ENCODE measurements around the gene ZNF423.

DNA sequence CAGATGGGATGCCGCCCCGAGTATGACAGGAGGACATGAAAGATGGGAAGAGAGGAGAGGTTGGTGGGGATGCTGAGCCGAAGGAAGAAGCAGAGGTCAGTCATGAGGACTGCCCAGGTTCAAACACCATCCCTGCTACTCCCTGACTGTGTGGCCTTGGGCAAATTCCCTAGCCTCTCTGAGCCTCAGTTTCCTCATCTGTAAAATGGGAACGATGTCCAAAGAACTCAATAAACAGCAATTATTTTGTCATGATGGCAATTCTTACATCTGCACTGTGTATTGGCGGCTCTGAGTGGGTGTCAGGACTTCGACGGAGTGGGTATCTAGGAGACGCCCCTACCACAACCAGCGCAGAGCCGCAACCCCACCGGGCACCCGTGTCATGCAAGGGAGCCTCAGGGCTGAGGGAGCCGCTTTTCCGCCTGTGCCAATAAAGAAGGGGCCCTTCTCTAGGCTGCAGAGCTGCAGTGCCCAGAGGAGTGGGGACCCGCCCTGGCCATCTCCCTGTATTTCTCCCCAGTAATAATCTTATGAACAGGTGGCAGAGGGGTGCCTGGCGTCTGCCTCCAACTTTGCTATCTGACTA lies 173.2 kb downstream of the ZNF423 start:
- TF ChIP-seq, protein P1, sequence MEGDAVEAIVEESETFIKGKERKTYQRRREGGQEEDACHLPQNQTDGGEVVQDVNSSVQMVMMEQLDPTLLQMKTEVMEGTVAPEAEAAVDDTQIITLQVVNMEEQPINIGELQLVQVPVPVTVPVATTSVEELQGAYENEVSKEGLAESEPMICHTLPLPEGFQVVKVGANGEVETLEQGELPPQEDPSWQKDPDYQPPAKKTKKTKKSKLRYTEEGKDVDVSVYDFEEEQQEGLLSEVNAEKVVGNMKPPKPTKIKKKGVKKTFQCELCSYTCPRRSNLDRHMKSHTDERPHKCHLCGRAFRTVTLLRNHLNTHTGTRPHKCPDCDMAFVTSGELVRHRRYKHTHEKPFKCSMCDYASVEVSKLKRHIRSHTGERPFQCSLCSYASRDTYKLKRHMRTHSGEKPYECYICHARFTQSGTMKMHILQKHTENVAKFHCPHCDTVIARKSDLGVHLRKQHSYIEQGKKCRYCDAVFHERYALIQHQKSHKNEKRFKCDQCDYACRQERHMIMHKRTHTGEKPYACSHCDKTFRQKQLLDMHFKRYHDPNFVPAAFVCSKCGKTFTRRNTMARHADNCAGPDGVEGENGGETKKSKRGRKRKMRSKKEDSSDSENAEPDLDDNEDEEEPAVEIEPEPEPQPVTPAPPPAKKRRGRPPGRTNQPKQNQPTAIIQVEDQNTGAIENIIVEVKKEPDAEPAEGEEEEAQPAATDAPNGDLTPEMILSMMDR (IDR thresholded peaks at IDR 0.05) = no peak
- TF ChIP-seq POLR2A (IDR thresholded peaks at IDR 0.05) = no peak

Data from lower leg skin (tissue), 3 donors.